Measurements from ENCODE around the gene ERCC6L2.

The ERCC6L2 gene

GRCh38 chr9:95907794-95908193, 32.3 kb downstream of the ERCC6L2 start:
- Histone ChIP-seq H3K9ac (ENCODE audit: low read length) (no peak overlapping the region), H4K20me1 (ENCODE audit: low read depth, low read length) (no peaks in the 10 kb centered on the region), H2AFZ (ENCODE audit: low read depth, low read length, severe bottlenecking) (no peak overlapping the region), H3K36me3 (ENCODE audit: low read length) (0 out of 2 replicates have a peak, but pooled peaks cover 5% of the 10 kb centered on the region), H3K27ac (ENCODE audit: low read depth, low read length) (no peak overlapping the region), H3K9me3 (ENCODE audit: insufficient read depth, low read length) (no peaks in the 10 kb centered on the region), H3K4me2 (ENCODE audit: low read depth, low read length, poor library complexity, severe bottlenecking) (no peak overlapping the region), H3K27me3 (ENCODE audit: low read length) (no peaks in the 10 kb centered on the region), H3K79me2 (ENCODE audit: insufficient read depth, low read length) (no peaks in the 10 kb centered on the region), H3K4me3 (ENCODE audit: insufficient read depth, low read length, poor library complexity, severe bottlenecking) (no peak overlapping the region), H3F3A (ENCODE audit: insufficient read depth) (no peaks in the 10 kb centered on the region), H3K9me2 (replicated peaks; ENCODE audit: insufficient read depth, low read length) (no peaks in the 10 kb centered on the region)
- no peak for TF ChIP-seq CTCF (IDR thresholded peaks at IDR 0.05; ENCODE audit: insufficient read depth, low read length, poor library complexity, severe bottlenecking)
- no peak for TF ChIP-seq EZH2phosphoT487 (conservative IDR thresholded peaks at IDR 0.05; ENCODE audit: low read length)

- Histone ChIP-seq H3K27ac (ENCODE audit: low read depth, low read length) (no peak overlapping the region), H3K79me2 (ENCODE audit: insufficient read depth, low read length) (no peaks in the 10 kb centered on the region), H3K9me3 (ENCODE audit: insufficient read depth, low read length) (no peaks in the 10 kb centered on the region), H3K36me3 (ENCODE audit: low read length) (0 out of 2 replicates have a peak, but pooled peaks cover 4% of the 10 kb centered on the region), H3K9ac (ENCODE audit: low read length) (no peak overlapping the region), H3K27me3 (ENCODE audit: low read length) (no peaks in the 10 kb centered on the region), H2AFZ (ENCODE audit: low read depth, low read length, severe bottlenecking) (no peak overlapping the region), H3K9me2 (replicated peaks; ENCODE audit: insufficient read depth, low read length) (no peaks in the 10 kb centered on the region), H3F3A (ENCODE audit: insufficient read depth) (no peaks in the 10 kb centered on the region), H4K20me1 (ENCODE audit: low read depth, low read length) (no peaks in the 10 kb centered on the region), H3K4me3 (ENCODE audit: insufficient read depth, low read length, poor library complexity, severe bottlenecking) (no peak overlapping the region), H3K4me2 (ENCODE audit: low read depth, low read length, poor library complexity, severe bottlenecking) (no peak overlapping the region)
- TF ChIP-seq CTCF (IDR thresholded peaks at IDR 0.05; ENCODE audit: insufficient read depth, low read length, poor library complexity, severe bottlenecking) (no peak), EZH2phosphoT487 (conservative IDR thresholded peaks at IDR 0.05; ENCODE audit: low read length) (no peak)
Measured at GRCh38 chr9:95910023-95910707, 34.7 kb downstream of the ERCC6L2 start.

GRCh38 chr9:95910770-95911340, 35.4 kb downstream of the ERCC6L2 start:
- TF ChIP-seq EZH2phosphoT487 (conservative IDR thresholded peaks at IDR 0.05; ENCODE audit: low read length) (no peak), CTCF (IDR thresholded peaks at IDR 0.05; ENCODE audit: insufficient read depth, low read length, poor library complexity, severe bottlenecking) (no peak)
- H3K79me2 ChIP-seq (ENCODE audit: insufficient read depth, low read length), result no peaks in the 10 kb centered on the region
- no peaks in the 10 kb centered on the region for H3K27me3 ChIP-seq (ENCODE audit: low read length)
- no peaks in the 10 kb centered on the region for H3K9me2 ChIP-seq (replicated peaks; ENCODE audit: insufficient read depth, low read length)
- H3K27ac ChIP-seq (ENCODE audit: low read depth, low read length), result no peak overlapping the region
- H3K36me3 ChIP-seq (ENCODE audit: low read length), result 0 out of 2 replicates have a peak, but pooled peaks cover 4% of the 10 kb centered on the region
- H3K4me3 ChIP-seq (ENCODE audit: insufficient read depth, low read length, poor library complexity, severe bottlenecking), result no peak overlapping the region
- H2AFZ ChIP-seq (ENCODE audit: low read depth, low read length, severe bottlenecking), result no peak overlapping the region
- H3F3A ChIP-seq (ENCODE audit: insufficient read depth), result no peaks in the 10 kb centered on the region
- no peak overlapping the region for H3K4me2 ChIP-seq (ENCODE audit: low read depth, low read length, poor library complexity, severe bottlenecking)
- no peaks in the 10 kb centered on the region for H3K9me3 ChIP-seq (ENCODE audit: insufficient read depth, low read length)
- no peaks in the 10 kb centered on the region for H4K20me1 ChIP-seq (ENCODE audit: low read depth, low read length)
- no peak overlapping the region for H3K9ac ChIP-seq (ENCODE audit: low read length)

Measured in SU-DHL-6 (cell line).